Measurements from ENCODE around the gene SH3PXD2A.
A peak's percentile ranks its signal among the peaks of the same experiment; 100 is the strongest.

GRCh38 chr10:103696411-103697145 lies 158.8 kb downstream of the SH3PXD2A start:
- TF ChIP-seq CTCF (tag by site-specific recombination; IDR thresholded peaks at IDR 0.05) (peak; percentile 79), ZNF701 (tag by site-specific recombination; IDR thresholded peaks at IDR 0.05) (no peak), ZNF140 (tag by site-specific recombination; IDR thresholded peaks at IDR 0.05) (no peak), REST (tag by site-specific recombination; IDR thresholded peaks at IDR 0.05) (no peak), ZNF677 (tag by site-specific recombination; IDR thresholded peaks at IDR 0.05) (no peak), ZBTB26 (tag by site-specific recombination; optimal IDR thresholded peaks at IDR 0.05) (no peak), ZNF280C (tag by site-specific recombination; IDR thresholded peaks at IDR 0.05) (no peak), PBX3 (CRISPR knock-in tag; IDR thresholded peaks at IDR 0.05) (no peak), ZSCAN30 (tag by site-specific recombination; IDR thresholded peaks at IDR 0.05) (no peak)
